Neural cell (in vitro differentiated cells): ENCODE data around the gene TMSB10. TPM values are rescaled to one million over a fixed set of nuclear protein-coding genes. Genes with fewer than 3 reads are reported as not detected.

ENCODE experiments used
- H2AFZ ChIP-seq: fragments of 200-600, 300-800 bp; sonication (generic), shearing (Covaris generic); 2 replicates; pipeline ENCODE4 v1.6.0; 2014; ENCODE audit warnings: low read depth, mild to moderate bottlenecking, antibody characterized with exemption, low read length, moderate library complexity
- H3F3A ChIP-seq: fragments of 200-600 bp; shearing (Covaris generic); 2 replicates; pipeline ENCODE4 v1.6.1; 2016; ENCODE audit warnings: mild to moderate bottlenecking, moderate library complexity, mixed read lengths, antibody characterized with exemption, low read length; ENCODE audit not compliant: insufficient read depth, poor library complexity, severe bottlenecking
- H3K27ac ChIP-seq: fragments of 200-600, 300-800 bp; sonication (generic), shearing (Covaris generic); 2 replicates; pipeline ENCODE4 v1.5.1; 2014; ENCODE audit warnings: mild to moderate bottlenecking, low read length, moderate library complexity
- H3K27me3 ChIP-seq: fragments of 300-800, 200-600 bp; sonication (generic), shearing (Covaris generic); 2 replicates; pipeline ENCODE4 v1.6.0; 2014; ENCODE audit warnings: mild to moderate bottlenecking, low read depth, low read length, moderate library complexity; ENCODE audit not compliant: insufficient read depth
- H3K36me3 ChIP-seq: fragments of 300-800, 200-600 bp; sonication (generic), shearing (Covaris generic); 2 replicates; pipeline ENCODE4 v1.5.1; 2014; ENCODE audit warnings: mild to moderate bottlenecking, antibody characterized with exemption, low read length, moderate library complexity; ENCODE audit not compliant: insufficient read depth
- H3K4me2 ChIP-seq: fragments of 300-800, 200-600 bp; sonication (generic), shearing (Covaris generic); 2 replicates; pipeline ENCODE4 v1.6.0; 2014; ENCODE audit warnings: mild to moderate bottlenecking, low read length
- H3K4me3 ChIP-seq: fragments of 300-800, 200-600 bp; sonication (generic), shearing (Covaris generic); 2 replicates; pipeline ENCODE4 v1.5.1; 2014; ENCODE audit warnings: mild to moderate bottlenecking, low read length, moderate library complexity
- H3K79me2 ChIP-seq: fragments of 200-600 bp; shearing (Covaris generic); replicated peaks from 2 replicates; pipeline ENCODE4 v1.6.0; 2014; ENCODE audit warnings: mild to moderate bottlenecking, low read length, moderate library complexity; ENCODE audit not compliant: insufficient read depth
- H3K9ac ChIP-seq: fragments of 300-800, 200-600 bp; sonication (generic), shearing (Covaris generic); 2 replicates; pipeline ENCODE4 v1.6.1; 2016; ENCODE audit warnings: mild to moderate bottlenecking, low read length, mixed read lengths
- H3K9me2 ChIP-seq: fragments of 200-600 bp; shearing (Covaris generic); 2 replicates; pipeline ENCODE4 v1.6.1; 2016; ENCODE audit warnings: mild to moderate bottlenecking, low read length, mixed read lengths; ENCODE audit not compliant: insufficient read depth
- H3K9me3 ChIP-seq: fragments of 200-600, 300-800 bp; sonication (generic), shearing (Covaris generic); 2 replicates; pipeline ENCODE4 v1.6.1; 2016; ENCODE audit warnings: mild to moderate bottlenecking, mixed run types, low read length, moderate library complexity, mixed read lengths
- H4K20me1 ChIP-seq: fragments of 200-600 bp; shearing (Covaris generic); 2 replicates; pipeline ENCODE4 v1.6.1; 2016; ENCODE audit warnings: mild to moderate bottlenecking, mixed run types; ENCODE audit not compliant: insufficient read depth
- EP300 ChIP-seq: fragments of 450-650 bp; conservative IDR thresholded peaks from 2 replicates; pipeline ENCODE4 v1.6.1; 2014; ENCODE audit warnings: antibody characterized with exemption, mild to moderate bottlenecking, moderate library complexity; ENCODE audit not compliant: poor library complexity, severe bottlenecking
- EZH2 ChIP-seq: fragments of 200-600, 300-800 bp; shearing (Covaris generic), sonication (generic); IDR thresholded peaks from 2 replicates; pipeline ENCODE4 v1.6.1; 2014; ENCODE audit warnings: antibody characterized with exemption, low read length, borderline replicate concordance, mild to moderate bottlenecking; ENCODE audit not compliant: insufficient read depth, poor library complexity, severe bottlenecking
- MXI1 ChIP-seq: fragments of 450-650 bp; conservative IDR thresholded peaks from 2 replicates; pipeline ENCODE4 v1.6.1; 2014; ENCODE audit warnings: antibody characterized with exemption, mild to moderate bottlenecking; ENCODE audit not compliant: poor library complexity, severe bottlenecking
- POLR2AphosphoS5 ChIP-seq: IDR thresholded peaks from 2 replicates; pipeline ENCODE4 v1.6.1; 2012
- RAD21 ChIP-seq: fragments of 450-650 bp; conservative IDR thresholded peaks from 2 replicates; pipeline ENCODE4 v1.6.1; 2014; ENCODE audit warnings: antibody characterized with exemption, mild to moderate bottlenecking, moderate library complexity
- SMC3 ChIP-seq: fragments of 450-650 bp; conservative IDR thresholded peaks from 2 replicates; pipeline ENCODE4 v1.6.1; 2014; ENCODE audit warnings: antibody characterized with exemption, mild to moderate bottlenecking, moderate library complexity; ENCODE audit not compliant: poor library complexity
- TAF1 ChIP-seq: IDR thresholded peaks from 2 replicates; pipeline ENCODE4 v1.6.1; 2012; ENCODE audit warnings: low read depth
- polyA plus RNA-seq: library from polyadenylated mRNA; depleted of rRNA; stranded (reverse); fragments of >200 nt; gene quantifications from 2 replicates; pipeline ENCODE4 v1.2.3, GENCODE V29; 2014
- TF ChIP-seq, protein P1 (sequence below): fragments of 450-650 bp; IDR thresholded peaks from 2 replicates; pipeline ENCODE4 v1.5.1; 2014; ENCODE audit warnings: antibody characterized with exemption, mild to moderate bottlenecking, moderate library complexity; ENCODE audit not compliant: poor library complexity, severe bottlenecking
- TF ChIP-seq, protein P2 (sequence below): IDR thresholded peaks from 2 replicates; pipeline ENCODE4 v1.6.1; 2012; ENCODE audit warnings: borderline replicate concordance

The TMSB10 gene
- polyA plus RNA-seq, 1 donor from 2014 or later = 15,324 TPM

DNA sequence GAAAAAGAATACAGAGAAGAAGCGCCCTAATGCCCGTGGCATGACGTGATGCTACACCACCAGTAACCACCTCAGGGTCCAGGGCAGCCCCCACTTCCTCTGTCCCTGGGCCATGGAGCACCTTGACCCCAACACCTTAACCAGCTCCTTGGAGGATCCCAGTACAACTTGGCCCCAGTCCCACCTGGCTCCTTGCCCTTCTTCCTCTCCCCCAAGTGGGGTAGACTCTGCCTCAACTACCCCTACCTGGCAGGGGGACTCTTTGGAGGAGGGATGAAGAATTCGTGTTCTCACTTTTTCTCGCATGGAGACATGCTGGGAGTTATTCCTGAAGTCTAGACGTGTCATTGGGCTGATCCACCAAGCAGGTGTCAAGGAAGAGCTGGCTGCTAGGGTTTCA is 43.5 kb upstream of the TMSB10 start:
- TF ChIP-seq SMC3 (no peak), MXI1 (no peak), EP300 (no peak), TAF1 (no peak), RAD21 (no peak), POLR2AphosphoS5 (no peak), EZH2 (no peak)
- TF ChIP-seq, protein P1, sequence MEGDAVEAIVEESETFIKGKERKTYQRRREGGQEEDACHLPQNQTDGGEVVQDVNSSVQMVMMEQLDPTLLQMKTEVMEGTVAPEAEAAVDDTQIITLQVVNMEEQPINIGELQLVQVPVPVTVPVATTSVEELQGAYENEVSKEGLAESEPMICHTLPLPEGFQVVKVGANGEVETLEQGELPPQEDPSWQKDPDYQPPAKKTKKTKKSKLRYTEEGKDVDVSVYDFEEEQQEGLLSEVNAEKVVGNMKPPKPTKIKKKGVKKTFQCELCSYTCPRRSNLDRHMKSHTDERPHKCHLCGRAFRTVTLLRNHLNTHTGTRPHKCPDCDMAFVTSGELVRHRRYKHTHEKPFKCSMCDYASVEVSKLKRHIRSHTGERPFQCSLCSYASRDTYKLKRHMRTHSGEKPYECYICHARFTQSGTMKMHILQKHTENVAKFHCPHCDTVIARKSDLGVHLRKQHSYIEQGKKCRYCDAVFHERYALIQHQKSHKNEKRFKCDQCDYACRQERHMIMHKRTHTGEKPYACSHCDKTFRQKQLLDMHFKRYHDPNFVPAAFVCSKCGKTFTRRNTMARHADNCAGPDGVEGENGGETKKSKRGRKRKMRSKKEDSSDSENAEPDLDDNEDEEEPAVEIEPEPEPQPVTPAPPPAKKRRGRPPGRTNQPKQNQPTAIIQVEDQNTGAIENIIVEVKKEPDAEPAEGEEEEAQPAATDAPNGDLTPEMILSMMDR = no peak
- TF ChIP-seq, protein P2, sequence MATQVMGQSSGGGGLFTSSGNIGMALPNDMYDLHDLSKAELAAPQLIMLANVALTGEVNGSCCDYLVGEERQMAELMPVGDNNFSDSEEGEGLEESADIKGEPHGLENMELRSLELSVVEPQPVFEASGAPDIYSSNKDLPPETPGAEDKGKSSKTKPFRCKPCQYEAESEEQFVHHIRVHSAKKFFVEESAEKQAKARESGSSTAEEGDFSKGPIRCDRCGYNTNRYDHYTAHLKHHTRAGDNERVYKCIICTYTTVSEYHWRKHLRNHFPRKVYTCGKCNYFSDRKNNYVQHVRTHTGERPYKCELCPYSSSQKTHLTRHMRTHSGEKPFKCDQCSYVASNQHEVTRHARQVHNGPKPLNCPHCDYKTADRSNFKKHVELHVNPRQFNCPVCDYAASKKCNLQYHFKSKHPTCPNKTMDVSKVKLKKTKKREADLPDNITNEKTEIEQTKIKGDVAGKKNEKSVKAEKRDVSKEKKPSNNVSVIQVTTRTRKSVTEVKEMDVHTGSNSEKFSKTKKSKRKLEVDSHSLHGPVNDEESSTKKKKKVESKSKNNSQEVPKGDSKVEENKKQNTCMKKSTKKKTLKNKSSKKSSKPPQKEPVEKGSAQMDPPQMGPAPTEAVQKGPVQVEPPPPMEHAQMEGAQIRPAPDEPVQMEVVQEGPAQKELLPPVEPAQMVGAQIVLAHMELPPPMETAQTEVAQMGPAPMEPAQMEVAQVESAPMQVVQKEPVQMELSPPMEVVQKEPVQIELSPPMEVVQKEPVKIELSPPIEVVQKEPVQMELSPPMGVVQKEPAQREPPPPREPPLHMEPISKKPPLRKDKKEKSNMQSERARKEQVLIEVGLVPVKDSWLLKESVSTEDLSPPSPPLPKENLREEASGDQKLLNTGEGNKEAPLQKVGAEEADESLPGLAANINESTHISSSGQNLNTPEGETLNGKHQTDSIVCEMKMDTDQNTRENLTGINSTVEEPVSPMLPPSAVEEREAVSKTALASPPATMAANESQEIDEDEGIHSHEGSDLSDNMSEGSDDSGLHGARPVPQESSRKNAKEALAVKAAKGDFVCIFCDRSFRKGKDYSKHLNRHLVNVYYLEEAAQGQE = no peak

GRCh38 chr2:84865181-84865783 is 40.2 kb upstream of the TMSB10 start:
- H3K27ac ChIP-seq = no peak overlapping the region
- no peaks in the 10 kb centered on the region for H3K79me2 ChIP-seq
- H4K20me1 ChIP-seq = no peaks in the 10 kb centered on the region
- no peak overlapping the region for H3K9ac ChIP-seq
- no peaks in the 10 kb centered on the region for H3K9me3 ChIP-seq
- no peak overlapping the region for H3K4me2 ChIP-seq
- no peak overlapping the region for H3K4me3 ChIP-seq
- peak; percentile 56 for TF ChIP-seq RAD21
- TF ChIP-seq, protein P2 = no peak
- TF ChIP-seq EZH2 = no peak
- TF ChIP-seq SMC3 = peak; percentile 47
- TF ChIP-seq EP300 = no peak
- no peak for TF ChIP-seq TAF1
- no peak for TF ChIP-seq POLR2AphosphoS5
- no peak for TF ChIP-seq MXI1
- TF ChIP-seq, protein P1 = peak; percentile 56
- no peaks in the 10 kb centered on the region for H3K9me2 ChIP-seq
- no peaks in the 10 kb centered on the region for H3K27me3 ChIP-seq
- H3K36me3 ChIP-seq = no peaks in the 10 kb centered on the region
- no peaks in the 10 kb centered on the region for H3F3A ChIP-seq
- no peak overlapping the region for H2AFZ ChIP-seq

More for the DNA sequence above, 43.5 kb upstream of the TMSB10 start:
- Histone ChIP-seq H3K9me3 (no peaks in the 10 kb centered on the region), H3K9ac (no peak overlapping the region), H3K79me2 (no peaks in the 10 kb centered on the region), H2AFZ (no peak overlapping the region), H3K36me3 (no peaks in the 10 kb centered on the region), H3F3A (no peaks in the 10 kb centered on the region), H3K27ac (no peak overlapping the region), H3K9me2 (no peaks in the 10 kb centered on the region), H4K20me1 (no peaks in the 10 kb centered on the region), H3K4me3 (no peak overlapping the region), H3K27me3 (no peaks in the 10 kb centered on the region), H3K4me2 (no peak overlapping the region)
